Neural cell (in vitro differentiated cells): ENCODE measurements around the gene FAM83C.

Experiments used
- TAF1 ChIP-seq: IDR thresholded peaks from 2 replicates; pipeline ENCODE4 v1.6.1; 2012; ENCODE audit warnings: low read depth
- TF ChIP-seq, protein P1 (sequence below): fragments of 450-650 bp; IDR thresholded peaks from 2 replicates; pipeline ENCODE4 v1.5.1; 2014; ENCODE audit warnings: antibody characterized with exemption, mild to moderate bottlenecking, moderate library complexity; ENCODE audit not compliant: poor library complexity, severe bottlenecking

- TF ChIP-seq, protein P1, sequence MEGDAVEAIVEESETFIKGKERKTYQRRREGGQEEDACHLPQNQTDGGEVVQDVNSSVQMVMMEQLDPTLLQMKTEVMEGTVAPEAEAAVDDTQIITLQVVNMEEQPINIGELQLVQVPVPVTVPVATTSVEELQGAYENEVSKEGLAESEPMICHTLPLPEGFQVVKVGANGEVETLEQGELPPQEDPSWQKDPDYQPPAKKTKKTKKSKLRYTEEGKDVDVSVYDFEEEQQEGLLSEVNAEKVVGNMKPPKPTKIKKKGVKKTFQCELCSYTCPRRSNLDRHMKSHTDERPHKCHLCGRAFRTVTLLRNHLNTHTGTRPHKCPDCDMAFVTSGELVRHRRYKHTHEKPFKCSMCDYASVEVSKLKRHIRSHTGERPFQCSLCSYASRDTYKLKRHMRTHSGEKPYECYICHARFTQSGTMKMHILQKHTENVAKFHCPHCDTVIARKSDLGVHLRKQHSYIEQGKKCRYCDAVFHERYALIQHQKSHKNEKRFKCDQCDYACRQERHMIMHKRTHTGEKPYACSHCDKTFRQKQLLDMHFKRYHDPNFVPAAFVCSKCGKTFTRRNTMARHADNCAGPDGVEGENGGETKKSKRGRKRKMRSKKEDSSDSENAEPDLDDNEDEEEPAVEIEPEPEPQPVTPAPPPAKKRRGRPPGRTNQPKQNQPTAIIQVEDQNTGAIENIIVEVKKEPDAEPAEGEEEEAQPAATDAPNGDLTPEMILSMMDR = no peak
- TF ChIP-seq TAF1 = no peak
These were observed 36.5 kb upstream of the FAM83C start for GRCh38 chr20:35328689-35329088.
